22Rv1 (cell line): ENCODE measurements around the gene CDC42BPG.

ENCODE experiments used
- CTCF ChIP-seq: fragments of 450-650 bp; IDR thresholded peaks from 2 replicates; pipeline ENCODE4 v1.5.1; 2017; ENCODE audit warnings: mild to moderate bottlenecking
- ZFX ChIP-seq: fragments of 450-650 bp; IDR thresholded peaks from 2 replicates; pipeline ENCODE4 v1.6.1; 2017; ENCODE audit warnings: antibody characterized with exemption, borderline replicate concordance

GRCh38 chr11:64776425-64776824 lies 68.0 kb downstream of the CDC42BPG start:
- TF ChIP-seq CTCF (no peak), ZFX (no peak)
